NCI-H2107 (cell line): Measurements from ENCODE around the gene DOK7.

Source experiments
- DNase-seq: peaks from one replicate; lab custom pipeline; 2025; lab: John Stamatoyannopoulos, UW

Gene DOK7

GRCh38 chr4:3520796-3521600 lies 57.9 kb downstream of the DOK7 start:
- no peak for DNase-seq

- no peak for DNase-seq
Measured at GRCh38 chr4:3521621-3522325, 58.7 kb downstream of the DOK7 start.

GRCh38 chr4:3522326-3522640 lies 59.2 kb downstream of the DOK7 start:
- DNase-seq, result no peak

- DNase-seq, result no peak
Measured at GRCh38 chr4:3522651-3523050, 59.5 kb downstream of the DOK7 start.

- DNase-seq, result no peak
Measured at GRCh38 chr4:3523146-3523627, 60.1 kb downstream of the DOK7 start.

GRCh38 chr4:3523628-3524221 lies 60.6 kb downstream of the DOK7 start:
- no peak for DNase-seq

- DNase-seq, result no peak
Measured at GRCh38 chr4:3524349-3524748, 61.2 kb downstream of the DOK7 start.

- DNase-seq, result no peak
Measured at GRCh38 chr4:3524920-3525319, 61.8 kb downstream of the DOK7 start.

- no peak for DNase-seq
Measured at GRCh38 chr4:3525532-3526430, 62.7 kb downstream of the DOK7 start.

- no peak for DNase-seq
Measured at GRCh38 chr4:3526456-3526855, 63.4 kb downstream of the DOK7 start.

- DNase-seq, result no peak
Measured at GRCh38 chr4:3527101-3527913, 64.2 kb downstream of the DOK7 start.

- DNase-seq, result no peak
Measured at GRCh38 chr4:3527914-3528876, 65.1 kb downstream of the DOK7 start.

- no peak for DNase-seq
Measured at GRCh38 chr4:3529363-3529762, 66.3 kb downstream of the DOK7 start.

- no peak for DNase-seq
Measured at GRCh38 chr4:3530051-3530450, 66.9 kb downstream of the DOK7 start.

GRCh38 chr4:3530663-3531254 lies 67.7 kb downstream of the DOK7 start:
- DNase-seq, result no peak

GRCh38 chr4:3531318-3531878 lies 68.3 kb downstream of the DOK7 start:
- no peak for DNase-seq

- DNase-seq, result peak; percentile 45
Measured at GRCh38 chr4:3531879-3532750, 69.0 kb downstream of the DOK7 start, which contains the start of gene LRPAP1. TSS of gene LRPAP1 (minus strand) at chr4:3532422. CDS start at chr4:3532412, 10 bp downstream.

GRCh38 chr4:3532751-3533422 lies 69.8 kb downstream of the DOK7 start:
- no peak for DNase-seq
